WTC11 (cell line): ENCODE data around the gene PTPN13. TPM values are rescaled to one million over a fixed set of nuclear protein-coding genes. Genes with fewer than 3 reads are reported as not detected.

ENCODE experiments used
- ATAC-seq: fragments of 200-7000 bp; cut with Tn5 transposase; 2 replicates; pipeline ENCODE4 v1.10.0; 2021; ENCODE audit warnings: mild to moderate bottlenecking, moderate library complexity
- CTCF ChIA-PET: fragments of 300-600 bp; sonication (Branson Sonifier 250); formaldehyde crosslinking; loops from one replicate; lab custom pipeline; 2021; ENCODE audit warnings: antibody characterized with exemption; lab: Charles Lee
- POLR2A ChIA-PET: fragments of 350-600 bp; sonication (Branson Sonifier 250); formaldehyde crosslinking; loops from one replicate; lab custom pipeline; 2021; ENCODE audit warnings: antibody characterized with exemption; lab: Charles Lee
- DNase-seq: peaks from one replicate; pipeline ENCODE4 v3.0.0; 2021; ENCODE audit warnings: low spot score
- H3K27ac Mint-ChIP-seq: 2 replicates; pipeline ENCODE4 v1.8.0; 2021; ENCODE audit warnings: mixed read lengths
- H3K27me3 Mint-ChIP-seq: 2 replicates; pipeline ENCODE4 v1.8.0; 2021; ENCODE audit warnings: low read depth, mild to moderate bottlenecking, moderate library complexity, mixed read lengths
- H3K36me3 Mint-ChIP-seq: 2 replicates; pipeline ENCODE4 v1.8.0; 2021; ENCODE audit warnings: mixed read lengths
- H3K4me1 Mint-ChIP-seq: 2 replicates; pipeline ENCODE4 v1.8.0; 2022; ENCODE audit warnings: mixed read lengths
- H3K4me3 Mint-ChIP-seq: 2 replicates; pipeline ENCODE4 v1.8.0; 2021; ENCODE audit warnings: mild to moderate bottlenecking, moderate library complexity, mixed read lengths
- H3K9me3 Mint-ChIP-seq: 2 replicates; pipeline ENCODE4 v1.8.0; 2021; ENCODE audit warnings: mixed read lengths
- AFF4 ChIP-seq: sonication (generic); formaldehyde crosslinking; IDR thresholded peaks from 2 replicates; pipeline ENCODE4 v1.8.1; 2023; ENCODE audit warnings: mild to moderate bottlenecking, missing genetic modification reagents, borderline replicate concordance
- CREB1 ChIP-seq: sonication (generic); formaldehyde crosslinking; IDR thresholded peaks from 2 replicates; pipeline ENCODE4 v1.8.0; 2023; ENCODE audit warnings: mild to moderate bottlenecking, missing genetic modification reagents
- E2F1 ChIP-seq: sonication (generic); formaldehyde crosslinking; IDR thresholded peaks from 2 replicates; pipeline ENCODE4 v1.8.0; 2022; ENCODE audit warnings: mild to moderate bottlenecking, missing genetic modification reagents
- ESRRA ChIP-seq: sonication (generic); formaldehyde crosslinking; IDR thresholded peaks from 2 replicates; pipeline ENCODE4 v1.8.1; 2022; ENCODE audit warnings: mild to moderate bottlenecking, missing genetic modification reagents, borderline replicate concordance
- FOXK1 ChIP-seq: sonication (generic); formaldehyde crosslinking; IDR thresholded peaks from 2 replicates; pipeline ENCODE4 v1.8.0; 2022; ENCODE audit warnings: mild to moderate bottlenecking, moderate library complexity, missing genetic modification reagents
- GABPB1 ChIP-seq: sonication (generic); formaldehyde crosslinking; IDR thresholded peaks from 2 replicates; pipeline ENCODE4 v1.8.1; 2023; ENCODE audit warnings: mild to moderate bottlenecking, missing genetic modification reagents
- HMGA2 ChIP-seq: fragments of 250-450 bp; sonication (Bioruptor Pico); IDR thresholded peaks from 2 replicates; pipeline ENCODE4 v1.4.0; 2021; ENCODE audit warnings: mild to moderate bottlenecking, moderate library complexity
- HMGXB4 ChIP-seq: sonication (generic); formaldehyde crosslinking; IDR thresholded peaks from 2 replicates; pipeline ENCODE4 v1.8.1; 2023; ENCODE audit warnings: mild to moderate bottlenecking, moderate library complexity, missing genetic modification reagents
- KAT7 ChIP-seq: sonication (generic); formaldehyde crosslinking; IDR thresholded peaks from 2 replicates; pipeline ENCODE4 v1.8.1; 2023; ENCODE audit warnings: missing genetic modification reagents, mild to moderate bottlenecking, borderline replicate concordance
- MAX ChIP-seq: sonication (generic); formaldehyde crosslinking; IDR thresholded peaks from 2 replicates; pipeline ENCODE4 v1.8.0; 2022; ENCODE audit warnings: mild to moderate bottlenecking, missing genetic modification reagents
- MXD4 ChIP-seq: fragments of 250-450 bp; sonication (Bioruptor Pico); IDR thresholded peaks from 2 replicates; pipeline ENCODE4 v1.8.0; 2021; ENCODE audit warnings: mild to moderate bottlenecking, moderate library complexity, borderline replicate concordance
- NFYB ChIP-seq: sonication (generic); formaldehyde crosslinking; conservative IDR thresholded peaks from 2 replicates; pipeline ENCODE4 v1.8.0; 2022; ENCODE audit warnings: low read depth, missing genetic modification reagents
- NR3C1 ChIP-seq: sonication (generic); formaldehyde crosslinking; conservative IDR thresholded peaks from 2 replicates; pipeline ENCODE4 v1.8.1; 2023; ENCODE audit warnings: low read depth, mild to moderate bottlenecking, missing genetic modification reagents
- PRRX2 ChIP-seq: fragments of 250-450 bp; sonication (Bioruptor Pico); IDR thresholded peaks from 2 replicates; pipeline ENCODE4 v1.8.0; 2021; ENCODE audit warnings: mild to moderate bottlenecking
- SMAD4 ChIP-seq: sonication (generic); formaldehyde crosslinking; IDR thresholded peaks from 2 replicates; pipeline ENCODE4 v1.8.0; 2022; ENCODE audit warnings: mild to moderate bottlenecking, missing genetic modification reagents
- TEAD1 ChIP-seq: sonication (generic); formaldehyde crosslinking; IDR thresholded peaks from 2 replicates; pipeline ENCODE4 v1.8.0; 2022; ENCODE audit warnings: mild to moderate bottlenecking, missing genetic modification reagents
- TEAD4 ChIP-seq: sonication (generic); formaldehyde crosslinking; IDR thresholded peaks from 2 replicates; pipeline ENCODE4 v1.8.0; 2022; ENCODE audit warnings: mild to moderate bottlenecking, missing genetic modification reagents
- ZBTB21 ChIP-seq: sonication (generic); formaldehyde crosslinking; IDR thresholded peaks from 2 replicates; pipeline ENCODE4 v1.8.1; 2023; ENCODE audit warnings: mild to moderate bottlenecking, missing genetic modification reagents, borderline replicate concordance
- ZNF219 ChIP-seq: sonication (generic); formaldehyde crosslinking; IDR thresholded peaks from 2 replicates; pipeline ENCODE4 v1.8.0; 2023; ENCODE audit warnings: missing genetic modification reagents, mild to moderate bottlenecking, borderline replicate concordance
- ZNF263 ChIP-seq: sonication (generic); formaldehyde crosslinking; IDR thresholded peaks from 2 replicates; pipeline ENCODE4 v1.8.1; 2022; ENCODE audit warnings: low read depth, mild to moderate bottlenecking, moderate library complexity, missing genetic modification reagents
- ZNF281 ChIP-seq: sonication (generic); formaldehyde crosslinking; IDR thresholded peaks from 2 replicates; pipeline ENCODE4 v1.8.0; 2023; ENCODE audit warnings: mild to moderate bottlenecking, missing genetic modification reagents
- ZNF416 ChIP-seq: fragments of 250-450 bp; sonication (Bioruptor Pico); IDR thresholded peaks from 2 replicates; pipeline ENCODE4 v1.9.0; 2021; ENCODE audit warnings: mild to moderate bottlenecking, inconsistent platforms
- ZNF425 ChIP-seq: fragments of 250-450 bp; sonication (Bioruptor Pico); conservative IDR thresholded peaks from 2 replicates; pipeline ENCODE4 v1.9.0; 2021; ENCODE audit warnings: mild to moderate bottlenecking
- total RNA-seq: library from RNA; stranded (reverse); gene quantifications from 3 replicates; pipeline ENCODE4 v1.2.3, GENCODE V29; 2021
- TF ChIP-seq, protein P1 (sequence below): sonication (generic); formaldehyde crosslinking; IDR thresholded peaks from 2 replicates; pipeline ENCODE4 v1.8.1; 2023; ENCODE audit warnings: mild to moderate bottlenecking, missing genetic modification reagents, moderate library complexity

Gene PTPN13
- total RNA-seq, 1 experiment from 2014 or later, result 49.7 TPM

- Mint-ChIP-seq H3K4me3 (no peak overlapping the region), H3K27ac (no peak overlapping the region), H3K9me3 (no peaks in the 10 kb centered on the region), H3K4me1 (peaks cover 8% of the 10 kb centered on the region)
- no peak for ATAC-seq
- TF ChIP-seq FOXK1 (CRISPR knock-in tag), result no peak
- no peak for TF ChIP-seq E2F1
- TF ChIP-seq ZNF263 (CRISPR knock-in tag), result no peak
- no peak for TF ChIP-seq TEAD4 (CRISPR knock-in tag)
- TF ChIP-seq ZNF281 (CRISPR knock-in tag), result no peak
- no peak for TF ChIP-seq ESRRA (CRISPR knock-in tag)
- TF ChIP-seq NR3C1 (CRISPR knock-in tag), result no peak
- TF ChIP-seq, protein P1, sequence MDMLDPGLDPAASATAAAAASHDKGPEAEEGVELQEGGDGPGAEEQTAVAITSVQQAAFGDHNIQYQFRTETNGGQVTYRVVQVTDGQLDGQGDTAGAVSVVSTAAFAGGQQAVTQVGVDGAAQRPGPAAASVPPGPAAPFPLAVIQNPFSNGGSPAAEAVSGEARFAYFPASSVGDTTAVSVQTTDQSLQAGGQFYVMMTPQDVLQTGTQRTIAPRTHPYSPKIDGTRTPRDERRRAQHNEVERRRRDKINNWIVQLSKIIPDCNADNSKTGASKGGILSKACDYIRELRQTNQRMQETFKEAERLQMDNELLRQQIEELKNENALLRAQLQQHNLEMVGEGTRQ, result no peak
- TF ChIP-seq KAT7 (CRISPR knock-in tag), result no peak
- TF ChIP-seq HMGXB4 (CRISPR knock-in tag), result no peak
- no peak for TF ChIP-seq PRRX2 (CRISPR knock-in tag)
- TF ChIP-seq SMAD4 (CRISPR knock-in tag), result no peak
- no peak for TF ChIP-seq GABPB1 (CRISPR knock-in tag)
- no peak for TF ChIP-seq ZNF219 (CRISPR knock-in tag)
- no peak for TF ChIP-seq TEAD1 (CRISPR knock-in tag)
- TF ChIP-seq MAX (CRISPR knock-in tag), result no peak
- TF ChIP-seq ZNF425 (CRISPR knock-in tag), result no peak
- TF ChIP-seq, all 79 proteins: peak for 0
- Mint-ChIP-seq H3K36me3 (no peaks in the 10 kb centered on the region), H3K27me3 (no peaks in the 10 kb centered on the region)
- ChIA-PET POLR2A (no interaction called here), CTCF (interaction anchor here (0.7 kb wide), 1 partner anchor 62 kb away, joined by 3 read pairs; no protein-coding TSS in a partner anchor)
- no peak for DNase-seq
Observed at GRCh38 chr4:86558258-86558657, 35.9 kb upstream of the PTPN13 start.

- Mint-ChIP-seq H3K9me3 (no peaks in the 10 kb centered on the region), H3K27ac (no peak overlapping the region), H3K36me3 (no peaks in the 10 kb centered on the region), H3K27me3 (no peaks in the 10 kb centered on the region), H3K4me1 (peaks cover 8% of the 10 kb centered on the region), H3K4me3 (no peak overlapping the region)
- no peak for DNase-seq
- ChIA-PET CTCF (interaction anchor here (0.7 kb wide), 1 partner anchor 63 kb away, joined by 3 read pairs; no protein-coding TSS in a partner anchor), POLR2A (no interaction called here)
- no peak for ATAC-seq
- no peak for TF ChIP-seq AFF4
- no peak for TF ChIP-seq MXD4
- TF ChIP-seq HMGA2 (CRISPR knock-in tag), result no peak
- no peak for TF ChIP-seq ZNF416 (CRISPR knock-in tag)
- no peak for TF ChIP-seq NFYB
- no peak for TF ChIP-seq CREB1
- TF ChIP-seq ZBTB21 (CRISPR knock-in tag), result no peak
- no peak for TF ChIP-seq FOXK1 (CRISPR knock-in tag)
Observed at GRCh38 chr4:86558797-86559196, 35.3 kb upstream of the PTPN13 start.
